Body of pancreas (tissue), 4 donors: ENCODE results near the gene MKI67.

Experiments
- POLR2A ChIP-seq, 3 donors: fragments of 450-650 bp; IDR thresholded peaks; one replicate each; pipeline ENCODE4 v1.6.1; 2016; ENCODE audit warnings: antibody characterized with exemption in 3 of 3, mild to moderate bottlenecking in 2 of 3
- TF ChIP-seq, protein P1 (sequence below), 7 experiments: fragments of 450-650 bp in 4 of 7; fragments of 200-600 bp in 3 of 7; sonication (generic) in 3 of 7; IDR thresholded peaks; one replicate each; pipeline ENCODE4 v1.5.1; 2016 to 2019; ENCODE audit warnings: antibody characterized with exemption in 7 of 7

DNA sequence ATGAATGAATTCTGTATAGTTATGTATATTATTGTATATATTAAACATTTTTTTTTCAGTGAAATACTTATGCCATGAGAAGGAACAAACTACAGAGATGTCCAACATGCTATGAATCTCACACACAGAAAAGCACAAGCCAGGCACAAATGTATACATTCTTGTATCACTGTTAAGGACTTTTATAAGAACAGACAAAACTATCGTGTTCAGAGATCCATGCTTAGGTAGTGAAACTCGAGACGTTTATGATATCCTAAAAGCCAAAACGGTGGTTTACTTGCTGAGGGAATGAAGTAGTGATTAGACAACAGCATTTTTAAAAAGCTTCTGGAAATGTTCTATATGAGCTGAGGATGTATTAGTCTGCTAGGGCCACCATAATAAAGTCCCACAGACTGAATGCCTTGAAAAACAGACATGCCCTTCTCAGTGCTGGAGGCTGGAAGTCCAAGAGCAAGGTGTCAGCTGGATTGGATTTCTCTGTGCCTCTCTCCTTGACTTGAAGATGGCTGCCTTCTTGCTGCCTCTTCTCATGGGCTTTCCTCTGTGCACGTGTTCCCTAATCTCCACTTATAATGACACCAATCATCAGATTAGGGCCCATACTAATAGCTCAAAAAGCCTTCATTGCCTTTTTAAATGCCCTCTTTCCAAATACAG is 4.3 kb downstream of the MKI67 start:
- no peak for TF ChIP-seq POLR2A (IDR thresholded peaks at IDR 0.05)
- TF ChIP-seq, protein P1, sequence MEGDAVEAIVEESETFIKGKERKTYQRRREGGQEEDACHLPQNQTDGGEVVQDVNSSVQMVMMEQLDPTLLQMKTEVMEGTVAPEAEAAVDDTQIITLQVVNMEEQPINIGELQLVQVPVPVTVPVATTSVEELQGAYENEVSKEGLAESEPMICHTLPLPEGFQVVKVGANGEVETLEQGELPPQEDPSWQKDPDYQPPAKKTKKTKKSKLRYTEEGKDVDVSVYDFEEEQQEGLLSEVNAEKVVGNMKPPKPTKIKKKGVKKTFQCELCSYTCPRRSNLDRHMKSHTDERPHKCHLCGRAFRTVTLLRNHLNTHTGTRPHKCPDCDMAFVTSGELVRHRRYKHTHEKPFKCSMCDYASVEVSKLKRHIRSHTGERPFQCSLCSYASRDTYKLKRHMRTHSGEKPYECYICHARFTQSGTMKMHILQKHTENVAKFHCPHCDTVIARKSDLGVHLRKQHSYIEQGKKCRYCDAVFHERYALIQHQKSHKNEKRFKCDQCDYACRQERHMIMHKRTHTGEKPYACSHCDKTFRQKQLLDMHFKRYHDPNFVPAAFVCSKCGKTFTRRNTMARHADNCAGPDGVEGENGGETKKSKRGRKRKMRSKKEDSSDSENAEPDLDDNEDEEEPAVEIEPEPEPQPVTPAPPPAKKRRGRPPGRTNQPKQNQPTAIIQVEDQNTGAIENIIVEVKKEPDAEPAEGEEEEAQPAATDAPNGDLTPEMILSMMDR (IDR thresholded peaks at IDR 0.05): no peak
